GM23248 (cell line): ENCODE measurements around the gene SENP1. TPM values are rescaled to one million over a fixed set of nuclear protein-coding genes. Genes with fewer than 3 reads are reported as not detected.

Experiments
- DNase-seq: peaks from one replicate; pipeline ENCODE4 v3.0.0-alpha.2; 2015
- H2AFZ ChIP-seq: fragments of 200-600 bp; sonication (generic); 2 replicates; pipeline ENCODE4 v1.6.1; 2016; ENCODE audit warnings: antibody characterized with exemption
- H3F3A ChIP-seq: fragments of 200-600 bp; sonication (generic); 2 replicates; pipeline ENCODE4 v1.6.1; 2016; ENCODE audit warnings: mild to moderate bottlenecking, antibody characterized with exemption, mixed run types; ENCODE audit not compliant: insufficient read depth
- H3K27ac ChIP-seq: fragments of 200-600 bp; sonication (generic); 2 replicates; pipeline ENCODE4 v1.5.1; 2016; ENCODE audit warnings: mild to moderate bottlenecking
- H3K27me3 ChIP-seq: fragments of 200-600 bp; sonication (generic); replicated peaks from 2 replicates; pipeline ENCODE4 v1.6.1; 2016; ENCODE audit warnings: mild to moderate bottlenecking; ENCODE audit not compliant: insufficient read depth
- H3K36me3 ChIP-seq: fragments of 200-600 bp; sonication (generic); 2 replicates; pipeline ENCODE4 v1.6.1; 2016; ENCODE audit warnings: low read depth, mild to moderate bottlenecking
- H3K4me1 ChIP-seq: fragments of 200-600 bp; sonication (generic); 2 replicates; pipeline ENCODE4 v1.6.1; 2016; ENCODE audit warnings: mild to moderate bottlenecking; ENCODE audit not compliant: insufficient read depth
- H3K4me2 ChIP-seq: fragments of 200-600 bp; sonication (generic); one replicate; pipeline ENCODE4 v1.6.1; 2016; ENCODE audit warnings: mild to moderate bottlenecking; ENCODE audit not compliant: unreplicated experiment
- H3K4me3 ChIP-seq: fragments of 200-600 bp; sonication (generic); 2 replicates; pipeline ENCODE4 v1.5.1; 2016; ENCODE audit warnings: mild to moderate bottlenecking
- H3K79me2 ChIP-seq: fragments of 200-600 bp; sonication (generic); 2 replicates; pipeline ENCODE4 v1.6.1; 2016; ENCODE audit warnings: mild to moderate bottlenecking; ENCODE audit not compliant: insufficient read depth
- H3K9ac ChIP-seq: fragments of 200-600 bp; sonication (generic); 2 replicates; pipeline ENCODE4 v1.6.1; 2016; ENCODE audit warnings: mild to moderate bottlenecking
- H3K9me2 ChIP-seq: fragments of 200-600 bp; sonication (generic); 2 replicates; pipeline ENCODE4 v1.6.1; 2016; ENCODE audit warnings: mixed run types, mild to moderate bottlenecking, moderate library complexity; ENCODE audit not compliant: insufficient read depth
- H3K9me3 ChIP-seq: fragments of 200-600 bp; sonication (generic); one replicate; pipeline ENCODE4 v1.6.1; 2017; ENCODE audit warnings: low read depth
- H4K20me1 ChIP-seq: fragments of 200-600 bp; sonication (generic); 2 replicates; pipeline ENCODE4 v1.6.0; 2016; ENCODE audit not compliant: insufficient read depth
- EZH2 ChIP-seq: fragments of 200-600 bp; sonication (generic); IDR thresholded peaks from 2 replicates; pipeline ENCODE4 v1.6.1; 2018; ENCODE audit warnings: antibody characterized with exemption, mild to moderate bottlenecking; ENCODE audit not compliant: insufficient read depth, poor library complexity, severe bottlenecking
- EZH2phosphoT487 ChIP-seq: fragments of 200-600 bp; sonication (generic); IDR thresholded peaks from 2 replicates; pipeline ENCODE4 v1.6.1; 2018; ENCODE audit warnings: antibody characterized with exemption, moderate library complexity, mild to moderate bottlenecking, low read depth; ENCODE audit not compliant: insufficient read depth
- WGBS, 2 experiments: methylation state at CpG; one replicate each; pipeline ENCODE4 v1.1.6; 2015 to 2017; ENCODE audit warnings: low lambda C conversion rate in 2 of 2, low coverage in 1 of 2; ENCODE audit errors: missing lambda C conversion rate in 2 of 2; 5-methylcytosine and 5-hydroxymethylcytosine counted together
- in situ Hi-C: fragments of 300-500 bp; cut with MboI; formaldehyde crosslinking; loops from 2 replicates; pipeline ENCODE4 v1.15.0; 2020
- polyA plus RNA-seq: library from polyadenylated mRNA; unstranded; fragments of >200 nt; fragmentation: Nextera tagmentation; extraction: Ambion mirVana; gene quantifications from 2 replicates; pipeline ENCODE4 v1.2.1, GENCODE V29; 2016
- total RNA-seq: library from RNA; depleted of rRNA; stranded (reverse); fragments of >200 nt; shearing (Covaris generic); gene quantifications from 2 replicates; pipeline ENCODE4 v1.2.3, GENCODE V29; 2014

Gene SENP1
- total and polyA plus RNA-seq, 2 experiments from 2014 or later: 6.7 to 15.3 TPM

DNA sequence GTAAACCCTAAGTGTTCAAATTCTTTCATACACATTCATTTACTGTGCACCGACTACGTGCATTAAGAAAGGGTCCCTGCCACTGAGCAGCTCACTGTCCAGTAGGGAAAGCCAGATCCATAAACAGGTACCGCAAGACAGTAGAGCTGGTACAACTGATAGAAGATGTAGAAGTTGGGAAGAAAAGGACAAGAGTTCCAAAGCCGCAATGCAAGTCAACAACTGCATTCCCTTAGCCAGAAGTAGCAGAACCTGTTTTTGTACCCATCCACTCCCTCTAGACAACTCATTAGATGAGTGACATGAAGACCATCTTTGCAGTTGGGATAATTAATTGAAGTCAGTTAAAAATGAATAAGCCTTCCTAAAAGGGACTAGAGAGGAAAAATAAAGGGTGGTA, 1.3 kb downstream of the SENP1 start:
- Histone ChIP-seq H2AFZ (peak overlapping the region; percentile 99; the same call in 1 of the 2 replicates), H3K36me3 (no peaks in the 10 kb centered on the region), H3K27me3 (no peaks in the 10 kb centered on the region), H4K20me1 (no peaks in the 10 kb centered on the region), H3K9me3 (no peaks in the 10 kb centered on the region), H3K79me2 (peaks cover 66% of the 10 kb centered on the region), H3F3A (peaks cover 7% of the 10 kb centered on the region), H3K27ac (no peak overlapping the region), H3K4me3 (peak overlapping the region; percentile 86), H3K9ac (peak overlapping the region; percentile 94), H3K4me2 (peak overlapping the region; percentile 96), H3K4me1 (peaks cover 8% of the 10 kb centered on the region; the same call in 1 of the 2 replicates), H3K9me2 (no peaks in the 10 kb centered on the region)
- no peak for TF ChIP-seq EZH2phosphoT487
- no peak for TF ChIP-seq EZH2
- DNase-seq: no peak
- in situ Hi-C loops: no loop called here
- 52 to 61% methylated on average over 4 of the region's 4 CpGs for WGBS, 2 experiments

DNA sequence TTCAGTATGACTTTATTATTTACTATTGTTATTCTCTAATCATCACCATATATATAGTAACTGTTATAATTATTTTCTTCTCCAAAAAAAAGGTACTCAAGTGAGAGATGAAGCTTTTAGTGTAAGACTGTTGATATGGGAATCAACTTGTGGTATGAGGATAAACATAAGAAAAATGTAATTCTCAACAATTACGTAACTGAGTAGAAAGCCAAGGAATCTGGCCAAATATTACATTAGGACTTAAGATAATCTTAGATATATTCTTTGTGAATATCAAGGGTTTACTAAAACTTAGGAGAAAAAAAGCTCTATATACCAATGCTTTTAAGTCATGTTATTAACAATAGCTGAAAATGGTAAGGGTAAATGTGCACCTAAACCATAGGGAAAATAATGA, 13.3 kb downstream of the SENP1 start:
- in situ Hi-C loops: no loop called here
- H3K9ac ChIP-seq: no peak overlapping the region
- H2AFZ ChIP-seq: no peak overlapping the region
- no peak overlapping the region for H3K4me2 ChIP-seq
- no peaks in the 10 kb centered on the region for H3F3A ChIP-seq
- H3K9me2 ChIP-seq: no peaks in the 10 kb centered on the region
- DNase-seq: no peak
- peaks cover 6% of the 10 kb centered on the region for H3K79me2 ChIP-seq
- H3K27ac ChIP-seq: no peak overlapping the region
- peaks cover 21% of the 10 kb centered on the region for H3K36me3 ChIP-seq
- H3K27me3 ChIP-seq: no peaks in the 10 kb centered on the region
- H4K20me1 ChIP-seq: no peaks in the 10 kb centered on the region
- WGBS, 2 experiments: 94 to 100% methylated on average over 1 of the region's 1 CpG
- TF ChIP-seq EZH2phosphoT487 (no peak), EZH2 (no peak)
- no peaks in the 10 kb centered on the region for H3K9me3 ChIP-seq
- H3K4me3 ChIP-seq: no peak overlapping the region
- 0 out of 2 replicates have a peak, but pooled peaks cover 5% of the 10 kb centered on the region for H3K4me1 ChIP-seq

DNA sequence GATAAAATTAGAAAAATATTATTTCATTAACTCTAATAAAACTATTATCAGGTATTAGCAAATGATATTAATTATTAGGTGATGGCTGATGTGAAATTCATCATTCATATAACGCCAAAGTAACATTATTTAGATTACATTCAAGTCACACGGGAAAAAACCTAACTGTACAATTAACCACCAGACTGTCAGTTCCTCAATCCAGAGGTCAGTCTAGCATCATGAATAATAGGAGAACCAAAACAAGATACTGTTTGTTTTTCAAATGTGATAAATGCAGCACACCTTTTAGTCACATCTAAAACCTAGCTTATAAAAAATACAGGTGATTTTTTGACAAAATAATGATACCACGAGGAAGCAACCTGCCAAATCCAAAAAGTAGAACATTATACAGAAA, 19.6 kb downstream of the SENP1 start:
- Histone ChIP-seq H3K79me2 (no peaks in the 10 kb centered on the region; the same call in 1 of the 2 replicates), H4K20me1 (no peaks in the 10 kb centered on the region), H3F3A (no peaks in the 10 kb centered on the region), H3K9ac (no peak overlapping the region), H2AFZ (no peak overlapping the region), H3K27me3 (no peaks in the 10 kb centered on the region), H3K9me3 (no peaks in the 10 kb centered on the region), H3K27ac (no peak overlapping the region), H3K4me3 (no peak overlapping the region), H3K9me2 (no peaks in the 10 kb centered on the region), H3K4me2 (no peak overlapping the region), H3K4me1 (no peaks in the 10 kb centered on the region), H3K36me3 (peaks cover 30% of the 10 kb centered on the region)
- in situ Hi-C loops: no loop called here
- DNase-seq: no peak
- 95 to 99% methylated on average over 3 of the region's 3 CpGs for WGBS, 2 experiments
- TF ChIP-seq EZH2 (no peak), EZH2phosphoT487 (no peak)

DNA sequence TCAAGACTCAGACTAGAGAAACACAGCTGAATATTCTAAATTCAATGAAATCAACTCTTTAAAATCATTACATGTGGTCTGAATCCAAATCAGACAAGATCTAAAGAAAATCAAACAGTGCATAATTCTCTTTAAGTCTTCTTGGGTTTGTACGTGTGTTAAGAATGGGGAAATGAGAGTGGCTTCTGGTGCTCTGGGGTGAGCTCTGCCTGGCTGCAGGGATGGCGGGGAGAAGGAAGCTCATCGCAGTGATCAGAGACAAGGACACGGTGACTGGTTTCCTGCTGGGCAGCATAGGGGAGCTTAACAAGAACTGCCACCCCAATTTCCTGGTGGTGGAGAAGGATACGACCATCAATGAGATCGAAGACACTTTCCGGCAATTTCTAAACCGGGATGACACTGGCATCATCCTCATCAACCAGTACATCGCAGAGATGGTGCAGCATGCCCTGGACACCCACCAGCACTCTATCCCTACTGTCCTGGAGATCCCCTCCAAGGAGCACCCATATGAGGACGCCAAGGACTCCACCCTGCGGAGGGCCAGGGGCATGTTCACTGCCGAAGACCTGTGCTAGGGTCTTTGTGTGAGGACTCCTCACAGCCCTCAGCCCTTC, 20.9 kb downstream of the SENP1 start:
- H3K9ac ChIP-seq: no peak overlapping the region
- in situ Hi-C loops: no loop called here
- H3K79me2 ChIP-seq: no peaks in the 10 kb centered on the region; the same call in 1 of the 2 replicates
- H3K4me1 ChIP-seq: no peaks in the 10 kb centered on the region
- H3K27ac ChIP-seq: no peak overlapping the region
- H3K4me2 ChIP-seq: no peak overlapping the region
- peaks cover 5% of the 10 kb centered on the region; the same call in 1 of the 2 replicates for H3F3A ChIP-seq
- H4K20me1 ChIP-seq: no peaks in the 10 kb centered on the region
- H3K9me3 ChIP-seq: no peaks in the 10 kb centered on the region
- no peak for TF ChIP-seq EZH2phosphoT487
- TF ChIP-seq EZH2: no peak
- H3K27me3 ChIP-seq: no peaks in the 10 kb centered on the region
- WGBS, 2 experiments: 94 to 95% methylated on average over 12 of the region's 12 CpGs
- H2AFZ ChIP-seq: no peak overlapping the region
- peaks cover 30% of the 10 kb centered on the region for H3K36me3 ChIP-seq
- H3K4me3 ChIP-seq: no peak overlapping the region
- no peaks in the 10 kb centered on the region for H3K9me2 ChIP-seq
- no peak for DNase-seq
